ENCODE data around the gene FPR1. TPM values are rescaled to one million over a fixed set of nuclear protein-coding genes. Genes with fewer than 3 reads are reported as not detected.

FPR1 gene
- total and polyA plus RNA-seq, 4 donors = 2.8 to 558 (median 48.8) TPM

- H3K36me3 ChIP-seq (ENCODE audit: control insufficient read depth in 4 of 4, insufficient read depth in 4 of 4, low read length in 4 of 4) = no peaks in the 10 kb centered on the region
- DNase-seq (no peak), ATAC-seq (ENCODE audit: insufficient read depth, low FRiP score) (no peak)
- TF ChIP-seq CTCF (IDR thresholded peaks at IDR 0.05; ENCODE audit: control extremely low read depth, extremely low read depth) = no peak
- 72 to 82% methylated on average over 2 of the region's 2 CpGs for WGBS, 2 donors
- H3K9ac ChIP-seq (ENCODE audit: insufficient read depth in 1 of 2, low read length in 2 of 2) = no peak overlapping the region
- peaks cover 0 to 7% (median 0%) of the 10 kb centered on the region in 5 donors for H3K4me1 ChIP-seq (ENCODE audit: control insufficient read depth in 5 of 5, insufficient read depth in 5 of 5, low read length in 5 of 5)
- H3K27me3 ChIP-seq (ENCODE audit: control insufficient read depth in 3 of 3, insufficient read depth in 3 of 3, low read length in 2 of 3) = peaks cover 8 to 68% (median 60%) of the 10 kb centered on the region in 3 donors
- no peak overlapping the region for H3K27ac ChIP-seq (ENCODE audit: low read depth in 1 of 2, low read length in 1 of 2)
- peaks cover 0 to 6% (median 0%) of the 10 kb centered on the region in 4 donors for H3K9me3 ChIP-seq (ENCODE audit: control insufficient read depth in 4 of 4, insufficient read depth in 3 of 4, low read length in 3 of 4)
- H3K4me3 ChIP-seq = no peak overlapping the region
Observed at GRCh38 chr19:51722492-51722891, 29.2 kb downstream of the FPR1 start.

GRCh38 chr19:51721905-51722304 lies 29.8 kb downstream of the FPR1 start:
- no peak overlapping the region for H3K9ac ChIP-seq (ENCODE audit: insufficient read depth in 1 of 2, low read length in 2 of 2)
- H3K27ac ChIP-seq (ENCODE audit: low read depth in 1 of 2, low read length in 1 of 2) = no peak overlapping the region
- H3K4me3 ChIP-seq = no peak overlapping the region
- ATAC-seq (ENCODE audit: insufficient read depth, low FRiP score) (no peak), DNase-seq (no peak)
- peaks cover 8 to 74% (median 60%) of the 10 kb centered on the region in 3 donors for H3K27me3 ChIP-seq (ENCODE audit: control insufficient read depth in 3 of 3, insufficient read depth in 3 of 3, low read length in 2 of 3)
- TF ChIP-seq CTCF (IDR thresholded peaks at IDR 0.05; ENCODE audit: control extremely low read depth, extremely low read depth) = no peak
- H3K9me3 ChIP-seq (ENCODE audit: control insufficient read depth in 4 of 4, insufficient read depth in 3 of 4, low read length in 3 of 4) = peaks cover 0 to 8% (median 0%) of the 10 kb centered on the region in 4 donors
- WGBS, 2 donors = 76 to 80% methylated on average over 7 of the region's 7 CpGs
- peaks cover 0 to 7% (median 0%) of the 10 kb centered on the region in 5 donors for H3K4me1 ChIP-seq (ENCODE audit: control insufficient read depth in 5 of 5, insufficient read depth in 5 of 5, low read length in 5 of 5)
- no peaks in the 10 kb centered on the region for H3K36me3 ChIP-seq (ENCODE audit: control insufficient read depth in 4 of 4, insufficient read depth in 4 of 4, low read length in 4 of 4)

GRCh38 chr19:51719251-51719988 lies 32.3 kb downstream of the FPR1 start:
- Histone ChIP-seq H3K4me3 (no peak overlapping the region), H3K36me3 (ENCODE audit: control insufficient read depth in 4 of 4, insufficient read depth in 4 of 4, low read length in 4 of 4) (no peaks in the 10 kb centered on the region), H3K9ac (ENCODE audit: insufficient read depth in 1 of 2, low read length in 2 of 2) (no peak overlapping the region), H3K27me3 (ENCODE audit: control insufficient read depth in 3 of 3, insufficient read depth in 3 of 3, low read length in 2 of 3) (peaks cover 8 to 75% (median 49%) of the 10 kb centered on the region in 3 donors), H3K4me1 (ENCODE audit: control insufficient read depth in 5 of 5, insufficient read depth in 5 of 5, low read length in 5 of 5) (peaks cover 0 to 7% (median 0%) of the 10 kb centered on the region in 5 donors), H3K9me3 (ENCODE audit: control insufficient read depth in 4 of 4, insufficient read depth in 3 of 4, low read length in 3 of 4) (peaks cover 0 to 8% (median 0%) of the 10 kb centered on the region in 4 donors), H3K27ac (ENCODE audit: low read depth in 1 of 2, low read length in 1 of 2) (no peak overlapping the region)
- WGBS, 2 donors = 4 to 5% methylated on average over 62 to 83 of the region's 83 CpGs
- no peak for TF ChIP-seq CTCF (IDR thresholded peaks at IDR 0.05; ENCODE audit: control extremely low read depth, extremely low read depth)
- ATAC-seq (ENCODE audit: insufficient read depth, low FRiP score) (peak; percentile 5), DNase-seq (no peak)

Data from lung (tissue), 12 donors.